Esophagus muscularis mucosa (tissue), 4 donors: Measurements from ENCODE around the gene HOXD4.

Experiments
- CTCF ChIP-seq, 3 experiments: fragments of 200-600 bp in 2 of 3; fragments of 450-650 bp in 1 of 3; sonication (generic) in 2 of 3; IDR thresholded peaks; one replicate each; pipeline ENCODE4 v1.5.1; 2017 to 2019; ENCODE audit warnings: antibody characterized with exemption in 3 of 3, mild to moderate bottlenecking in 2 of 3, moderate library complexity in 1 of 3
- EP300 ChIP-seq: sonication (generic); formaldehyde crosslinking; IDR thresholded peaks from one replicate; pipeline ENCODE4 v1.6.1; 2017; ENCODE audit warnings: antibody characterized with exemption
- POLR2A ChIP-seq: fragments of 450-650 bp; IDR thresholded peaks from one replicate; pipeline ENCODE4 v1.6.1; 2017; ENCODE audit warnings: antibody characterized with exemption, moderate library complexity, mild to moderate bottlenecking, low read depth

GRCh38 chr2:176121190-176122051 lies 29.9 kb upstream of the HOXD4 start:
- TF ChIP-seq CTCF (IDR thresholded peaks at IDR 0.05) (no peak), POLR2A (no peak), EP300 (no peak)
